Measurements from ENCODE around the gene RDM1. TPM values are rescaled to one million over a fixed set of nuclear protein-coding genes. Genes with fewer than 3 reads are reported as not detected.

Gene RDM1
- total RNA-seq, 3 donors from 2014 or later: not detected

DNA sequence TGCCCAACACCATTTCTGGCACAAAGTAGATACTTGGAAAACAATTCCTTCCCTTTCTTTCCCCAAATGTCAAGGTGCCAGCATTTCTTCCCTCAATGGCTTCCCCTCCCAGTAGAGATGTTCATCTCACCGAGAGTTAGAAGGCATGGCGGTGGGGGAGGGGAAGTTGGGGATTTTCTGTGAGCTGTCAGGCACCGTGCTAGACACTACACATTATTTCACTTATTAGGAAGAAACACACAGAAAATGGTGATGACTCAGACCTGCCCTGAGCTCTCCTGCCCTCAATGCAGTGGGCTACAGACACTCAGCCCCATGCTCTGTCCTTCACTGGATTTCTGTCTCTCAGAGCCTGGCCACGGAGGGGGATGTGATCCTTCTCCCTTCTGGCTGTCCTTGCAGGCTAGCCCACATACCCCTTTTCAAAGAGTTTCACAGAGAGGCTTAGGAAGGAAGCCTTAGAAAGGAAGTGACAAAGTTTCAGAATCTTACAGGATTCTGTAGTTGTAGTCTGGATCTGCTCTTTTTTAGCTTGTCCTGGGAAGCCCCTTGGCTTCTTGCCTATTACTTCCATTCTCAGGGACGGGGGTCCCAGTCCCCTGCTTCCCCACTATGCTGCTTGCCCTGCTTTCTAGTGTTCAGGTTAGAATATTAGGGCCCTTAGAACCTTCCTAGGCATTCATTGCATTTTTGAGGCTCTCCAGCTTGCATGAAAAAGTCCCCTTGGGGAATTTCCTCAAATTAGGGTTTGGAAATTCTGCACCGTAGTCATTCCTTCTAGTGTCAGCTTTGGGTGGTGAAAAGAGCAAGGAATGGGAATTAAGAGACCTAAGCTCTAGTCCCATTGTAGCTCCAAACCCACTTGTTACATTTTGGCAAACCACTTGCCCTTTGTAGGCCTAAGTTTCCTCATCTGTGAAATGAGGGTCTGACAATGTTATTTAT, 38.2 kb downstream of the RDM1 start:
- Histone ChIP-seq H3K27me3 (no peaks in the 10 kb centered on the region), H3K27ac (no peak overlapping the region), H3K4me1 (no peaks in the 10 kb centered on the region), H3K36me3 (no peaks in the 10 kb centered on the region), H3K4me3 (no peak overlapping the region), H3K9me3 (peaks cover 0 to 4% of the 10 kb centered on the region in 2 donors)
- DNase-seq (ENCODE audit: low spot score in 2 of 2): no peak
- intact Hi-C loops (cut with DNase I; ENCODE audit: low total_unique reads): loop anchor here (2.0 kb wide), 1 partner anchor 62 kb away; no protein-coding TSS in a partner anchor
- TF ChIP-seq POLR2A (IDR thresholded peaks at IDR 0.05): no peak

DNA sequence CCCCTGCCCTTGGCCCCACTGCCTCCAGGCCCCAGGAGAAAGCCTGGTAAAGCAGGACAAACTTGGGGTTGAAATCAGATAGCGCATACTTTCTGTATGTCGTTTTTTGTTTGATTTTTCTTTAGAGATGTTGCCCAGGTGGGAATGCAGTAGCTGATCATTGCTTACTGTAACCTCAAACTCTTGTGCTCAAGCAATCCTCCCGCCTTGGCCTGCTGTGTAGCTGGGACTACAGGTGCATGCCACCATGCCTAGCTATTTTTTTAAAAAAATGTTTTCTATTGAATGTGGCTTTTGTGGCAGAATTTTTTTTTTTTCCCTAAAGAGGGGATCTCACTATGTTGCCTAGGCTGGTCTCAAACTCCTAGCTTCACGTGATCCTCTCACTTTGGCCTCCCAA, 39.3 kb downstream of the RDM1 start:
- no peaks in the 10 kb centered on the region for H3K27me3 ChIP-seq
- intact Hi-C loops (cut with DNase I; ENCODE audit: low total_unique reads): no loop called here
- H3K36me3 ChIP-seq: no peaks in the 10 kb centered on the region
- DNase-seq (ENCODE audit: low spot score in 2 of 2): no peak
- TF ChIP-seq POLR2A (IDR thresholded peaks at IDR 0.05) (no peak), POLR2AphosphoS5 (IDR thresholded peaks at IDR 0.05) (no peak)
- TF ChIP-seq, protein P1, sequence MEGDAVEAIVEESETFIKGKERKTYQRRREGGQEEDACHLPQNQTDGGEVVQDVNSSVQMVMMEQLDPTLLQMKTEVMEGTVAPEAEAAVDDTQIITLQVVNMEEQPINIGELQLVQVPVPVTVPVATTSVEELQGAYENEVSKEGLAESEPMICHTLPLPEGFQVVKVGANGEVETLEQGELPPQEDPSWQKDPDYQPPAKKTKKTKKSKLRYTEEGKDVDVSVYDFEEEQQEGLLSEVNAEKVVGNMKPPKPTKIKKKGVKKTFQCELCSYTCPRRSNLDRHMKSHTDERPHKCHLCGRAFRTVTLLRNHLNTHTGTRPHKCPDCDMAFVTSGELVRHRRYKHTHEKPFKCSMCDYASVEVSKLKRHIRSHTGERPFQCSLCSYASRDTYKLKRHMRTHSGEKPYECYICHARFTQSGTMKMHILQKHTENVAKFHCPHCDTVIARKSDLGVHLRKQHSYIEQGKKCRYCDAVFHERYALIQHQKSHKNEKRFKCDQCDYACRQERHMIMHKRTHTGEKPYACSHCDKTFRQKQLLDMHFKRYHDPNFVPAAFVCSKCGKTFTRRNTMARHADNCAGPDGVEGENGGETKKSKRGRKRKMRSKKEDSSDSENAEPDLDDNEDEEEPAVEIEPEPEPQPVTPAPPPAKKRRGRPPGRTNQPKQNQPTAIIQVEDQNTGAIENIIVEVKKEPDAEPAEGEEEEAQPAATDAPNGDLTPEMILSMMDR (IDR thresholded peaks at IDR 0.05): no peak
- no peak overlapping the region for H3K27ac ChIP-seq
- no peaks in the 10 kb centered on the region for H3K4me1 ChIP-seq
- peaks cover 0 to 4% of the 10 kb centered on the region in 2 donors for H3K9me3 ChIP-seq
- no peak overlapping the region for H3K4me3 ChIP-seq

DNA sequence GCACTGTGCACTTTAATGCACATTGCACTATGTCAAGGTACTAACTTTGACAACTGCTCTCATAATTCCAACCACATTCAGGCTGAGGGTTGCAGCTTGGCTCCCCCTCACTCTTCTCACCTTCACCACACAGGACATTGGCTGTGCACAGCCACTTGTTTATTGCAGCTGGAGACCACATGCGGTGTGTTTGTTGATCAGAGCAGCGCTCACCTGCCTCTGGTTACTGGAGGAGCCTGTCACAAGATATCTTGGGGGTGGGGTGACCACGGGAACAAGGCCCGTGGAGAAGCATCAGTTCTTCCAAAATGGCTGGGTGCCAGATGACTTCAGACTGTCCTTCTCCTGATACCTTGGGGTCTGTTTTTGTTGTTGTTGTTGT, 39.8 kb downstream of the RDM1 start:
- intact Hi-C loops (cut with DNase I; ENCODE audit: low total_unique reads): no loop called here
- DNase-seq (ENCODE audit: low spot score in 2 of 2): peak in 1 of 2 donors; percentile 34
- TF ChIP-seq POLR2A (IDR thresholded peaks at IDR 0.05): no peak
- no peak for TF ChIP-seq POLR2AphosphoS5 (IDR thresholded peaks at IDR 0.05)
- TF ChIP-seq, protein P1 (IDR thresholded peaks at IDR 0.05): no peak
- Histone ChIP-seq H3K9me3 (peaks cover 0 to 4% of the 10 kb centered on the region in 2 donors), H3K36me3 (no peaks in the 10 kb centered on the region), H3K4me3 (no peak overlapping the region), H3K4me1 (no peaks in the 10 kb centered on the region), H3K27me3 (no peaks in the 10 kb centered on the region), H3K27ac (no peak overlapping the region)

DNA sequence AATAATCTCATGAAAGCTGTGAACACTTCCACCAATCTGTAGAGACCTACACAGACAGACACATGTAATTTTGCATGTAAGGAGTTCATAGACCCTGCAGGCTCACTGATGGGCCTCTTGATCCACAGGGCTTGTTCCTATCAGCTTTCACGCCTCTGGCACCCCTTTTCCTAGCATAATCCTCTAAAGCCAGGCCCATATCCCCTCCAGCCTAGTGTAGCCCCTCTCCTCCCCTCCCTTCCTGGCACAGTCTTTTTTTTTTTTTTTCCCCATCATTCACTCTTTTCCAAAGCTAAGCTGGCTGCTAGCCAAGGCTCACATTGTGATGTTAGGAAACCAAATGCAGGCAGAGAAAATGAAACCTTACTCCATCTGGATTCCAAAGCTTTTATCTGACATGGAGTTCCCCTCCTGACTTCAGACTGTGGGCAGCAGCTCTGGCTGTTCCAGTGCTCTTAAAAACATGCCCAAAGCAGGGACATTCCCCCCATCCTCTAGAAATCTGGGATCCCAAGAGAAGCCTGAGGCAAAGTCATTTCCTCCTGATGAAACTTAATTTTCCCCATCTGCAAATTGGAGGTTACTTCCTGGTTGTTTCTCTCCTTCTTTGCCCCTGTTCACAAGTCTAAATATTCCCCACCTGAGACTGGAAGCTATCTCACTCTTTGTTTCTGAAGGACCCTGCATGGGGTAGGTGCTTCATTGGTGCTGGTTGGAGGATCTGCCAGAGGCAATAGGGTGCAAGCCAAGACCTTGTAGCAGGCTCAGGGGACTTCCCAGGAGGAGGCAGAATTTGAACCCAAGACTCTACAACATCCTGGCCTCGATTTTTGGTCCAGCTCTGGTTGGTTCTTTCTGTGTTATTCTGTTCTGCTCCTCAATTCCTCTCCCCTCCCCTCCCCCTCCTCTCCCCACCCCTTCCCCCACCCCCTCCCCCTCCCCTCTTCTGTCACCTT, 40.5 kb downstream of the RDM1 start:
- intact Hi-C loops (cut with DNase I; ENCODE audit: low total_unique reads): loop anchor here (5.0 kb wide), 1 partner anchor 393 kb away; no protein-coding TSS in a partner anchor
- H3K4me3 ChIP-seq: no peak overlapping the region
- H3K27ac ChIP-seq: no peak overlapping the region
- H3K4me1 ChIP-seq: no peaks in the 10 kb centered on the region
- H3K9me3 ChIP-seq: peaks cover 0 to 4% of the 10 kb centered on the region in 2 donors
- H3K36me3 ChIP-seq: no peaks in the 10 kb centered on the region
- DNase-seq (ENCODE audit: low spot score in 2 of 2): no peak
- TF ChIP-seq POLR2AphosphoS5 (IDR thresholded peaks at IDR 0.05): no peak
- no peak for TF ChIP-seq POLR2A (IDR thresholded peaks at IDR 0.05)
- H3K27me3 ChIP-seq: no peaks in the 10 kb centered on the region

DNA sequence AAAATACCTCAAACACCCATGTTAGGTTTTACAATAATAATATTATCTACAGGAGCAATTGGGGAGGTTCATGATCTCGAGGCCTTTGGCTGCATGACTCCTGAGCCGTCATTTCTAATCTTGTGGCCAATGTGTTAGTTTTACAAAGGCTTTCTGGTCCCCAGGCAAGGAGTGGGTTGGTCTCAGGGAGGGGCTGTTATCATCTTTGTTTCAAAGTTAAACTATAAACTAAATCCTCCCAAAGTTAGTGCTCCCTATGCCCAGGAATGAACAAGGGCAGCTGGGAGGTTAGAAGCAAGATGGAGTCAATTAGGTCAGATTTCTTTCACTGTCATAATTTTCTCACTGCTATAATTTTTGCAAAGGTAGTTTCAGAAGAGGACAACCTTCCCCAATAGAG, 41.3 kb downstream of the RDM1 start:
- H3K36me3 ChIP-seq: no peaks in the 10 kb centered on the region
- H3K27ac ChIP-seq: no peak overlapping the region
- H3K9me3 ChIP-seq: peaks cover 0 to 4% of the 10 kb centered on the region in 2 donors
- H3K4me3 ChIP-seq: no peak overlapping the region
- DNase-seq (ENCODE audit: low spot score in 2 of 2): no peak
- H3K27me3 ChIP-seq: no peaks in the 10 kb centered on the region
- TF ChIP-seq POLR2AphosphoS5 (IDR thresholded peaks at IDR 0.05) (no peak), POLR2A (IDR thresholded peaks at IDR 0.05) (no peak)
- TF ChIP-seq, protein P1 (IDR thresholded peaks at IDR 0.05): no peak
- intact Hi-C loops (cut with DNase I; ENCODE audit: low total_unique reads): loop anchor here (5.0 kb wide), 1 partner anchor 392 kb away; no protein-coding TSS in a partner anchor
- no peaks in the 10 kb centered on the region for H3K4me1 ChIP-seq

All from breast epithelium (tissue), 4 donors.